ENCODE data around the gene RTRAF.

Gene RTRAF

DNA sequence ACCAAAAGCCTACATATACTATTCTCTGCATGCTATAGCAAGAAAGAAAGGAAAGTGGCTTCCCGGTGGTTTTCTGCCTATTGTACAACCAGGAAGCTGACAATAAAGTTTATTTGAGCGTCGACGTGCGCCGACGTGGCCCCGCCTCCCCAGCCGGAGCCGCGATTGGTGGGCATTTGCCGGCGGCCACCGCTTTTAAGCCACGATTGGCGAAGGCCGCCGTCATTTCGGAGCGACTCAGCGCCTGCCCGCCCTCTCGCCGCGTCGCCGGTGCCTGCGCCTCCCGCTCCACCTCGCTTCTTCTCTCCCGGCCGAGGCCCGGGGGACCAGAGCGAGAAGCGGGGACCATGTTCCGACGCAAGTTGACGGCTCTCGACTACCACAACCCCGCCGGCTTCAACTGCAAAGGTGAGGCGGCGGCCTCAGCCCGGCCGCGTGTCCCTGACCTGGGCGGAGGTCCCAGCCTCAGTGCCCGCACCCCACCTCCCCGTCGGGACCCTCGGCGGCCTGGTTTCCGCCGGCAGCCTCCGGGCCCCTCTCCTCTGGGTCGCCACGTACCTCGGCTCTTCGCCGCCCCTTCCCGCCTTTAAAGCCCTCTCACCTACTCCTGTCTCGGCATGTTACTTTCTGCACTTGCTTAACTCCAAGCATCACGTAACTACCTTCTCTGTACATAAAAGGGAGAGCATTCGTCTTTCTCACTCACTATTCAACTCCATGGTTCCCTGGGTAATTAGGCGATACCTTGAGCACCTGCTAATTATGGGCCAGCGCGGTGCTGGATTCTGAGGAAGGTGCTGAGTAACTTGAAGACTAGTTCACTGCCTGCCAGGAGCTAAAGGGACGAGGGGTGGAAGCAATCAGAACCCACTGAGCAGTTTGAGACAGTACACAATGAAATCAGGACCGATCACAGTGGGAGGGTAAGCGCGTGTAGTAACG lies at the start of gene RTRAF:
RTRAF (plus strand) TSS at position 254 of the 942 bp plus-strand sequence; CDS start at position 348, 94 bp downstream.
- DNase-seq (ENCODE audit: insufficient read length, low spot score), result peak; percentile 62
- FAIRE-seq, result no peak
- TF ChIP-seq, protein P1, sequence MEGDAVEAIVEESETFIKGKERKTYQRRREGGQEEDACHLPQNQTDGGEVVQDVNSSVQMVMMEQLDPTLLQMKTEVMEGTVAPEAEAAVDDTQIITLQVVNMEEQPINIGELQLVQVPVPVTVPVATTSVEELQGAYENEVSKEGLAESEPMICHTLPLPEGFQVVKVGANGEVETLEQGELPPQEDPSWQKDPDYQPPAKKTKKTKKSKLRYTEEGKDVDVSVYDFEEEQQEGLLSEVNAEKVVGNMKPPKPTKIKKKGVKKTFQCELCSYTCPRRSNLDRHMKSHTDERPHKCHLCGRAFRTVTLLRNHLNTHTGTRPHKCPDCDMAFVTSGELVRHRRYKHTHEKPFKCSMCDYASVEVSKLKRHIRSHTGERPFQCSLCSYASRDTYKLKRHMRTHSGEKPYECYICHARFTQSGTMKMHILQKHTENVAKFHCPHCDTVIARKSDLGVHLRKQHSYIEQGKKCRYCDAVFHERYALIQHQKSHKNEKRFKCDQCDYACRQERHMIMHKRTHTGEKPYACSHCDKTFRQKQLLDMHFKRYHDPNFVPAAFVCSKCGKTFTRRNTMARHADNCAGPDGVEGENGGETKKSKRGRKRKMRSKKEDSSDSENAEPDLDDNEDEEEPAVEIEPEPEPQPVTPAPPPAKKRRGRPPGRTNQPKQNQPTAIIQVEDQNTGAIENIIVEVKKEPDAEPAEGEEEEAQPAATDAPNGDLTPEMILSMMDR (IDR thresholded peaks at IDR 0.05; ENCODE audit: insufficient read depth, missing control alignments), result no peak

DNA sequence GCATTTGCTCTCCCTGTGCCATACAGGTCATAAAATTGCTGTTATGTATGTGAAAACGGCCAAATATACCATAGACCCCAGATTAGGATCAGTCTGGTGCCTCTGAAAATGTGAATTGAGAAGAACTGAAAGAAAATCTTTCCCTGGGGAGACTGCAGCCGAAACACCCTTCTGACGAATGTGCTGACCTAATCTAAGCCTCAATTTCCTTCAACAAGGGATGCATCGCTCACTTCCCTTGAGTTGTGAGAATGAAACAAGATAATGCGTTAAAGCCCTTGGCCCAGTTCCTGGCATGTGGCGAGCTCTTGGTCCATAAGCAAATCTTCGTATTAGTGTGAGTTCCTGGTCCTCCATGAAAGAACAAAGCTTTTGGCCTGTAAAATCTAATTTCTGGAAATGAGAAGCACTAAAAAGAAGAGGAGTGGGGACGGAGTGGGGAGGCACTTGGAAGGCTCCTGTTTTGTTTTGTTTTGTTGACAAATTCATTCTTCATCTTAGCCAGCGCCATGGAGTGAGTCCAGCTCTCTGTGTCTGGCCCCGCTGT lies 49.5 kb upstream of the RTRAF start:
- TF ChIP-seq, protein P1 (IDR thresholded peaks at IDR 0.05; ENCODE audit: insufficient read depth, missing control alignments), result no peak
- DNase-seq (ENCODE audit: insufficient read length, low spot score) (no peak), FAIRE-seq (no peak)

DNA sequence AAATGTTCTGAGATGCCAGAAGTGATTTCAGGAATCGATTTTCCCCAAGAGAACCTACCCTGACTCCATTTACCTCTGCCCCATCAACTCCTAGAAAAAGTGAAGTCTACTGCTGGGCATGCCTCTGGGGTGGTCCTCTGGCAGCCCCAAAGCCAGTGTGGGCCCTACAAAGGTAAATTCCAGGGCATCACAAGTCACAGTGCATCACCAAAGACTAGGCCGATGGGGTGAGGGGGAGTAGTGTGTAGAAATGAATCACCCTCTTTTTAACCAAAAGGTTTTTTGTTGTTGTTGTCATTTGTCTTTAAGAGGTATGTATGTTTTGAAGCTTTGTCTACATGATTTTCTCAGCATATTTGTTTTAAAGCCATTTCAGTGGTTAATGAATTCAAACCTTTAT lies 46.4 kb upstream of the RTRAF start:
- FAIRE-seq, result no peak
- TF ChIP-seq, protein P1 (IDR thresholded peaks at IDR 0.05; ENCODE audit: insufficient read depth, missing control alignments), result no peak
- no peak for DNase-seq (ENCODE audit: insufficient read length, low spot score)

DNA sequence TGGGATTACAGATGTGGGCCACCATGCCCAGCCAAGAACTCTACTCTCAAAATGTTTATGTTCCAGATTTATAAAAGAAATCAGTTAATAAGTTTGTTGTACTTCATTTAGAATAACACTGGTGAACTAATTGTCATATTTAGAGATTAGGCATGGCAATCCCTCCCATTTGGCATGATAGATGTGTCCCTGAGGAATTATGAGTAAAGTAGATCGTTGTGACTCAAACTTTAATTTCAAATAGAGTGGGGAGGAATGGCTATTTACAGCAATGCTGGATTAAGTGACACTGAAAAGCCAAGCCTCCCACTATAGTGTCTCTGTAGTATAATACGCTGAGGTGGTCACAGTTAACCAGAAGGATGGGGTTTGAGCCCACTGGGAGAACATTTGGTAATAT lies 39.3 kb upstream of the RTRAF start:
- no peak for DNase-seq (ENCODE audit: insufficient read length, low spot score)
- TF ChIP-seq, protein P1 (IDR thresholded peaks at IDR 0.05; ENCODE audit: insufficient read depth, missing control alignments), result no peak
- no peak for FAIRE-seq

DNA sequence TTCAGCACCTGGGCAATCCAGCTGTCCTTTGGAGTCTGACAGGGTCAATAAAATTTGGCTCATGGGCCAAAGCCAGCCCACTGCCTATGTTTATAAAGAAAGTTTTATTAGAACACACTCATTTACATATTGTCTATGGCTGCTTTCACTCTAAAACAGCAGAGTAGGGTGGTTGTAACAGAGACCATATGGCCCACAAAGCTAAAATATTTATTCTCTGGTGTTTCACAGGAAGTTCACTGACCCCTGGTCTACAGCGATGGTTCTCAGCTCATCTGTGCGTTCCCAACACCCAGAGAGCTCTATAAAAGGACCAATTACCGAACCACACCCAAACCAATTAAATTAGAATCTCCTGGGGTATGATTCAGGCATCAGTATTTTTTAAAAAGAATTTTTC lies 37.7 kb upstream of the RTRAF start:
- TF ChIP-seq, protein P1 (IDR thresholded peaks at IDR 0.05; ENCODE audit: insufficient read depth, missing control alignments), result no peak
- FAIRE-seq (no peak), DNase-seq (ENCODE audit: insufficient read length, low spot score) (no peak)

DNA sequence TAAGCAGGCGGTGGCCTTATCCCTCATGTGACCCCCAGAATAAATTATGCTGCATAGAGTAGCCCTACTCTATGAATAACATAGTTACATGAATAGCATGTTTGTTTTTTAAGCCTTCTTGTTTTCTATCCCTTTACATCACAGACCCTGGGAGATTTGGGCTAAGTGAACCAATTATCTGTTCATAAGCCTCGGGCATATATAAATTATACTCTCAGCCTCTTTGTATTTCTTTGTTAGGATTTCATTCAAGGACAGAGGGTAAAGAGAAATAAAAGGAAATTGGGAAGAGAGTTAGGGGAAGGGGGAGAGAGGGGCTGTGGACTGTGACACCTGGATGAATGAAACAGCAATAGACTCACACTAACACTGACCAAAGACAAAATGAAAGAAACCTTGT lies 35.3 kb upstream of the RTRAF start:
- no peak for FAIRE-seq
- no peak for DNase-seq (ENCODE audit: insufficient read length, low spot score)
- TF ChIP-seq, protein P1 (IDR thresholded peaks at IDR 0.05; ENCODE audit: insufficient read depth, missing control alignments), result no peak

DNA sequence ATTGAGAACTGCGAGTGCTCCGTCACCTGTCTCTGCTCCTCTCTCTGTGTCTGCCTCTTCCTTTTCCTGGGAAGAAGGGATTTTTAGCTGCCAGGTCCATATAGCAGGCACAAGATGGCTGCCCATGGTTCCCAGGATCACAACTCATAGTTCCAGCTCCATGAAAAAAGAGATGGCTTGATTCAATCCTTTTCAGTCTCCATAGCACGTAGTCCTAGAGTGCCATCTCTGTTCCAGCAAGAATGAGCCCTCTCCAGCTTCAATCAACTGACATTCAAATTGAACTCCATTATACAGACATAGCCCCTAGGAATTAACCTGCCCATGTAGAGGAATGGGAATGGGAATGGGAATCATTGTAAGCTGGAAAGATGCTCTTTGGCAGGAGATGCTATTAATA lies 34.7 kb upstream of the RTRAF start:
- no peak for FAIRE-seq
- TF ChIP-seq, protein P1 (IDR thresholded peaks at IDR 0.05; ENCODE audit: insufficient read depth, missing control alignments), result no peak
- no peak for DNase-seq (ENCODE audit: insufficient read length, low spot score)
